HL-60 (cell line): ENCODE data around the gene STRN3.

Experiments used
- DNase-seq, 2 experiments: peaks; one replicate each; pipeline ENCODE4 v3.0.0-alpha.2; 2010 to 2020; ENCODE audit warnings: low read depth in 1 of 2, low spot score in 1 of 2
- H3K27ac ChIP-seq: fragments of 250-450 bp; sonication (Bioruptor Pico); replicated peaks from 2 replicates; pipeline ENCODE4 v1.5.1; 2020; ENCODE audit warnings: mild to moderate bottlenecking, moderate library complexity
- H3K27me3 ChIP-seq: fragments of 250-450 bp; sonication (Bioruptor Pico); 2 replicates; pipeline ENCODE4 v1.5.1; 2021; ENCODE audit warnings: mild to moderate bottlenecking, moderate library complexity; ENCODE audit not compliant: insufficient read depth, poor library complexity, severe bottlenecking
- H3K4me3 ChIP-seq: replicated peaks from 2 replicates; pipeline ENCODE4 v1.5.1; 2011; ENCODE audit warnings: mild to moderate bottlenecking, control low read depth, low read length; ENCODE audit not compliant: insufficient read depth
- CTCF ChIP-seq: IDR thresholded peaks from one replicate; pipeline ENCODE4 v1.5.1; 2011; ENCODE audit warnings: low read length, control low read depth, inconsistent platforms; ENCODE audit not compliant: insufficient read depth
- GABPA ChIP-seq: IDR thresholded peaks from 2 replicates; pipeline ENCODE4 v1.6.1; 2012; ENCODE audit warnings: low read depth
- POLR2AphosphoS5 ChIP-seq: IDR thresholded peaks from 2 replicates; pipeline ENCODE4 v1.6.1; 2012; ENCODE audit warnings: low read depth
- REST ChIP-seq: IDR thresholded peaks from 2 replicates; pipeline ENCODE4 v1.6.1; 2012; ENCODE audit warnings: low read depth; ENCODE audit not compliant: insufficient replicate concordance
- SPI1 ChIP-seq: IDR thresholded peaks from 2 replicates; pipeline ENCODE4 v1.6.1; 2012; ENCODE audit warnings: low read depth, mild to moderate bottlenecking, borderline replicate concordance

Gene STRN3

GRCh38 chr14:30894923-30895515 is 131.2 kb downstream of the STRN3 start:
- TF ChIP-seq CTCF (no peak), GABPA (no peak), POLR2AphosphoS5 (no peak), SPI1 (no peak), REST (no peak)
- no peak overlapping the region for H3K4me3 ChIP-seq
- no peak overlapping the region for H3K27ac ChIP-seq
- no peaks in the 10 kb centered on the region for H3K27me3 ChIP-seq
- DNase-seq, result no peak

- no peaks in the 10 kb centered on the region for H3K27me3 ChIP-seq
- H3K27ac ChIP-seq, result no peak overlapping the region
- no peak overlapping the region for H3K4me3 ChIP-seq
- no peak for DNase-seq
- TF ChIP-seq CTCF (no peak), REST (no peak), GABPA (no peak), SPI1 (no peak), POLR2AphosphoS5 (no peak)
Observed at GRCh38 chr14:30893819-30894218, 132.4 kb downstream of the STRN3 start.

GRCh38 chr14:30889244-30889594 is 137.0 kb downstream of the STRN3 start:
- no peak for TF ChIP-seq REST
- no peak for TF ChIP-seq GABPA
- no peak for TF ChIP-seq POLR2AphosphoS5
- no peak for TF ChIP-seq CTCF
- no peak for TF ChIP-seq SPI1
- Histone ChIP-seq H3K4me3 (no peak overlapping the region), H3K27ac (no peak overlapping the region), H3K27me3 (no peaks in the 10 kb centered on the region)
- no peak for DNase-seq
